CD4-positive, alpha-beta T cell treated with Interleukin-4 for 4 hours (primary cell): ENCODE results near the gene RGL4.
"Not testable (repeated sequence)": the region's sequence is repeated elsewhere in the genome, so short reads cannot be mapped to it uniquely, and the experiment has no call there.

Experiments used
- DNase-seq: peaks from one replicate; pipeline ENCODE4 v3.0.0-alpha.2; 2020

RGL4 gene

GRCh38 chr22:23690713-23691112 lies at the start of gene RGL4:
Gene RGL4 (plus strand): TSS chr22:23691013. CDS start chr22:23692031, 1,018 bp downstream.
- no peak for DNase-seq

- not testable (repeated sequence) for DNase-seq
These were observed 44.3 kb upstream of the RGL4 start for GRCh38 chr22:23646526-23646925.

- no peak for DNase-seq
These were observed 41.7 kb upstream of the RGL4 start for GRCh38 chr22:23649071-23649501.

- no peak for DNase-seq
These were observed 39.1 kb upstream of the RGL4 start for GRCh38 chr22:23651676-23652075.

- DNase-seq, result no peak
These were observed 38.5 kb upstream of the RGL4 start for GRCh38 chr22:23652286-23652685.

- no peak for DNase-seq
These were observed 38.1 kb upstream of the RGL4 start for GRCh38 chr22:23652711-23653110.

GRCh38 chr22:23655891-23656475 lies 34.8 kb upstream of the RGL4 start:
- no peak for DNase-seq

GRCh38 chr22:23657727-23658126 lies 33.1 kb upstream of the RGL4 start:
- no peak for DNase-seq

GRCh38 chr22:23660381-23660780 lies 30.4 kb upstream of the RGL4 start:
- DNase-seq, result not testable (repeated sequence)

GRCh38 chr22:23670378-23671295 lies 20.2 kb upstream of the RGL4 start:
- no peak for DNase-seq

- not testable (repeated sequence) for DNase-seq
These were observed 19.4 kb upstream of the RGL4 start for GRCh38 chr22:23671387-23671786.

- not testable (repeated sequence) for DNase-seq
These were observed 18.3 kb upstream of the RGL4 start for GRCh38 chr22:23672307-23673049.

- no peak for DNase-seq
These were observed 17.7 kb upstream of the RGL4 start for GRCh38 chr22:23673050-23673620.

GRCh38 chr22:23673826-23674690 lies 16.8 kb upstream of the RGL4 start:
- no peak for DNase-seq

- not testable (repeated sequence) for DNase-seq
These were observed 15.8 kb upstream of the RGL4 start for GRCh38 chr22:23674886-23675501.

GRCh38 chr22:23675502-23676415 lies 15.1 kb upstream of the RGL4 start:
- no peak for DNase-seq

GRCh38 chr22:23676841-23677700 lies 13.7 kb upstream of the RGL4 start:
- DNase-seq, result not testable (repeated sequence)

GRCh38 chr22:23677701-23677995 lies 13.2 kb upstream of the RGL4 start:
- DNase-seq, result no peak

GRCh38 chr22:23678133-23678532 lies 12.7 kb upstream of the RGL4 start:
- no peak for DNase-seq
